Measurements from ENCODE around the gene GFOD2.

- TF ChIP-seq MYNN (tag by site-specific recombination; IDR thresholded peaks at IDR 0.05; ENCODE audit: borderline replicate concordance) (no peak), ZNF341 (tag by site-specific recombination; IDR thresholded peaks at IDR 0.05; ENCODE audit: low read depth) (no peak), ZNF121 (tag by site-specific recombination; IDR thresholded peaks at IDR 0.05) (no peak), CTCF (tag by site-specific recombination; IDR thresholded peaks at IDR 0.05) (no peak)
Observed at GRCh38 chr16:67664258-67664657, 54.9 kb downstream of the GFOD2 start.

All from HEK293 (cell line).